Measurements from ENCODE around the gene CXCL14.

CXCL14 gene

GRCh38 chr5:135596157-135596763 lies 17.5 kb upstream of the CXCL14 start:
- DNase-seq (ENCODE audit: low read depth), result no peak

DNA sequence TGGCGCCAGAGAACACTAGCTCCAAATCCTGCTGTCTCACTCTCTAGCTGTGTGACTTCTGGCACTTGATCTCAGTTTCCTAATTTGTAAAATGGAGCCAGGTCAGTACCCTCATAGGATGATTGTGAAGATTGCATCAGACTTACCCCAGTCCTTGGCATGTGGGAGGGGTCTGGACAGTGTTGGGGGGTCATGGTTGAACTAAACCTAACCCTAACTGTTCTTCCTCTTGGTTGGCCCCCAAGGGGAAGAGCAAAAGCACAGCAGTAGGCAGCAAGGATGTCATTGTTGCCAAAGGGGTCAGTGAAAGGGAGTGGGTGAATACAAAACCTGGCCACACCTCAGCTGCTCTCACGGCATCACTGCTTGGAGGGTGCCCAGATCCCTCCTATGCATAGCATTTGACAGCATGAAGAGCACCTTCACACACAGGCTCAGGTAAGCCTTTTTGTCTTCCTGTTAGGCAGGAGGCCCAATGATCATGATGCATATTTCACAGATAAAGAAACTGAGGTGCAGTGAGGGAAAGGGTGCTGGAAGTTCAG lies 15.7 kb upstream of the CXCL14 start:
- DNase-seq (ENCODE audit: low read depth), result no peak

DNA sequence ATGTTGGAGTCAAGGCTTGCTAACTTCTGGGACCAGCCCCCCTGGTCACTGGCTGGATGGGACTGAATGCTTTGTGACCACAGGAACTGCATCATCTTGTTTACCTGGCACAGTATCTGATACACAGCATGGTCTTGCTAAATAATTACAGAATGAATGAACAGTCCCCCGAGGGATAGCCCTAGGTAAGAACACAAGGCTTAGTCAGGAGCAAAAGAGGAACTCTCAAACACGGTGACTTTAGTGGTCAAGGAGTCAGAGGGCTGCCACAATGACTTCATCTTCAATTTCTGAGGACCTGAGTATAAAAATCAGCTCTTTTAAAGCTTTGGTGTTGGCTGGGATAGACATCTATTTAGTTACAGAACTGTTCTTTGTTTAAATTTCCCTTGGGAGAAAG lies 15.1 kb upstream of the CXCL14 start:
- DNase-seq (ENCODE audit: low read depth), result no peak

DNA sequence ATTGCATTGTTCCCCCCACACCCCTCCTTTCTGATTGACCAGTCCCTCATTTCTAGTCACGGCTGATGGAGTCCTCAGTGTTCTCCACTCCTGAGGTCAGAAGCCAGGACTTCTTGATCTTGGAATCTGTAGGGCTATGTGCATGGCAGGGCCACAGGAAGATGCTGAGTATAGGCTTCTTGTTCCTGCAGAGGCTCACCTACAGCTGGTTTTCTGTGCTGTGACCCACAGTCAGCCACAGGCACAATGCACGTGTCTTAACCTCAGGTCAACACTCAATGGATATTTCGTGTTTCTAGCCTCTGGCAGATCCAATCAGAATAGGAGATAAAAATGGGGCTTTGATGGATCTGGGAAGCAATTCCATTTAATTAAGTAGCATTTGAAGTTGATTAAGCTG lies 14.3 kb upstream of the CXCL14 start:
- no peak for DNase-seq (ENCODE audit: low read depth)

- no peak for DNase-seq (ENCODE audit: low read depth)
Observed at GRCh38 chr5:135592312-135593045, 13.7 kb upstream of the CXCL14 start.

DNA sequence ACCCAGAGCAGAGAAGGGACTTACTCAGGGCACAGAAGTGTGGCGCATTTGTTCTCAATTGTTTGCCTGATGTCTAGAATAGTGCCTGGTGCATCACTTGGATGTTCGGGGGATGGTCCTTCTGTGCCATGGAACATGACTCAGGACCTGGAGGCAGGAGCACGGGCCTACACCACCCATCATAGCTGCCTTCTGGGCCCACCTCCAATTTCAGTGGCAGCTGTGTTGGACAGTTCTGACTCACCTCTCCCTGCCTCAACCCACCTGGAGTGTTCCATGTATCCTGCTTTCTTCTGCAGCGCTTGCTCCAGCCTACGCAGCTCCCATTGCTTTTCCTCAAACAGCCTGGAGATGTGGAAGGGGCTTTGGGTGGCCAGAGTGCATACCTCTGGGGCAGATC lies 12.5 kb upstream of the CXCL14 start:
- no peak for DNase-seq (ENCODE audit: low read depth)

DNA sequence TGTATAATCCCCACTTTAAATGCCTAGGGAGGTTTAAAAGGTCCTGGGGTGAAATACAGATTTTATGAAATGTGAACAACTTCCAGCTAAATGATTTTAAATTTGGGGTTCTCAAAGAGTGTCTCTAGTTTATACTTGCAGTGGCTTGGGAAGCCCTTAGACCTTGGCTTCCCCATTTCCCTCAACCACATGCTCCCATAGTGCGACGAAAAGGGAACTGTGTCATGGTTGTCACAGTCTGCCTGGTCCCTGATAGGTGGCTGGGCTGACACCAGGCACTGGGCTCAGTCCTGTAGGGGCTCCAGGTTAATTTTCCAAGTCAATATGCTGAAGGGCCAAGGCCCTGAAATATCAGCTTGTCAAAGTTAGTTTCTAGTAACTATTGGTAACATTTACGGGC lies 10.4 kb upstream of the CXCL14 start:
- DNase-seq (ENCODE audit: low read depth), result no peak

DNA sequence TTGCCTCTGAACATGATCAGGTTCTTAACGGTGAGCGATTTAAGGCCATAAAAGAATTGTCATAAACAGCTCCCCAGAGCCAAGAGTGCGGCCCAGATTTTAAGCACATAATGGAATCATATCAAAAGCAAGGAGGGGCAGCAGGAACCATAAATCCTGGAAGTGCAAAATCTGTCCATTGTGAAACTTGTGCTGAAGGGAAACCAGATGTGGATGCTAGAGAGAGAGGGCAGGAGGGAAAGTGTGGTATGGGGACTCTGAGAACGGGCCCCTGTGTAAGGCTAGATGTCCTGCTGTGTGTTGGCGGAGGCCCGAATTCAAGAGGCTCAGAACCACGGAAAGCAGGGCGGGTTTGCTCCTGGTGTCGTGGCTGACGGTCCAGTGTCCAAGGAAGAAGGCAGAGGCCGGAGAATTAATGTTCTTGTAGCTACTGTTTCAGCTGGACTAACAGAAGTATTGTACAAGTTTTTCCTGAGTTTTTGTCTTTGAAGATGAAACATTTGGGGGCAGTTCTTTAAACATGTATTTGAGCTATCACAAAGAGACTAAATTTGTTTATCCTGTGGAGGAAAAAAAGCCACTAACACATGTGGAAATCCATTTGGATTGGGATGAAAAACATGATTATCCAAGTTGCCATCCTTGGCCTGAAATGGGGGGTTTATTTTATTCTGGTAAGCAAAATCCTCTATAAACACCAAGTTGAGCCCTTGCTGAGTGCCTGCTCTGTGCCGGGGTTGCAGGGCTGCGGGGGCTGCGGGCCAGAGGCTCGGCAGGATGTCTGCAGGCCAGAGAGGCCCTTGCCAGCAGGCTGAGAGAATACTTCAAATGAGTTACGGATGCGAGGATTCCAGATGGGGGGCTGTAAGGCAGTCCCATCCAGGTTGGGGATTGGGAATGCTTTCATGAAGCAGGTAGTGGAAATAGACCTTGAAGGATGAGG lies 9.2 kb upstream of the CXCL14 start:
- DNase-seq (ENCODE audit: low read depth), result no peak

DNA sequence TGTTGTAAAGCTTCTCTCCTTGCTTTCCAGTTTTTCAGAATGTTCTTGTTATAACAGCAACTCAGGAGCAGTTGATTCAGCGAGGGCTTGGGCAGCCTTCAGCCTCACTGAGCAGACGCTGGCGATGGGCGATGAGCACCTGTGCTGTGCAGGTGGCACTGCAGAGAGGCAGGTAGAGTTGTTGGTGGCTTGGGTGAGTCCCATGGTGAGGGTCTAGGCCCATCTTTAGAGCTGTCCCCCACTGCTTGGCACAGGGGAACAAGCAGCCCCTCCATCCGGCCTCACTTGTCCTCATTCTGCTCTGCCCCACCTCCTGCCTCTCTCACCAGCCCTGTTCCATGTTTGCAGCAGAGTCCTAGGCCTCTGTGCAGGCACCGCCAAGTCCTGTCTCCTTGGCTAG lies 6.1 kb upstream of the CXCL14 start:
- no peak for DNase-seq (ENCODE audit: low read depth)

- DNase-seq (ENCODE audit: low read depth), result no peak
Observed at GRCh38 chr5:135584276-135584675, 5.5 kb upstream of the CXCL14 start.

DNA sequence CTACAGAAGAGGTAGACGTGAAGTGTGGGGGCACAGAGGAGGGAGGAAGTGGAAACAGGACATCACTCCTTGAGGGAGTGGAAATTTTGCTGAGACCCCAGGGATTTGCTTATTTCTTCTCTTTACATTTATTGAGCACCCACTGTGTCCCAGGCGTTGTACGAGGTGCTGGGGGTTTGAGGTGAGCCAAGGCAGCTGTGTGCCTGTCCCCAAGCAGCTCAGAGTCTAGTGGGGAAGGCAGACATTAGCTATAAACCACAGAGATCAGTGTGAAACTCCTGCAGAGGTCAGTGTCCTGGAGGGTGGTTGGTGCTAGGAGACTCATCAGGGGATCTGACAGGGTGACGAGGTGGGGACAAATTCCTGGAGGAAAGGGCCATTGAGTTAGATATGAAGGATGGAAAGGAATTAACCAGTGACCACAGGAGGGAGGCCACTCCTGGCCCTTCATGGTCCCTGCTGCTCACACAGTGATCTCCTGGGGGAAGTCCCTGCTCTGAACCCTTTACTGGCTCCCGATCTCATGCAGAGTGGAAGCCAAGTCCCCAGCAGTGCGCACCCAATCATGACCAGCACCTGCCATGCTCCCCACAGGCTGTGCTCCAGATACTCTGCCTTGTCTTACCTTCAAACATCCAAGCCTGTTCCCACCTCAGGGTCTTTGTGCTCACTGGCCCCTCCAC lies 3.4 kb upstream of the CXCL14 start:
- DNase-seq (ENCODE audit: low read depth), result no peak

DNA sequence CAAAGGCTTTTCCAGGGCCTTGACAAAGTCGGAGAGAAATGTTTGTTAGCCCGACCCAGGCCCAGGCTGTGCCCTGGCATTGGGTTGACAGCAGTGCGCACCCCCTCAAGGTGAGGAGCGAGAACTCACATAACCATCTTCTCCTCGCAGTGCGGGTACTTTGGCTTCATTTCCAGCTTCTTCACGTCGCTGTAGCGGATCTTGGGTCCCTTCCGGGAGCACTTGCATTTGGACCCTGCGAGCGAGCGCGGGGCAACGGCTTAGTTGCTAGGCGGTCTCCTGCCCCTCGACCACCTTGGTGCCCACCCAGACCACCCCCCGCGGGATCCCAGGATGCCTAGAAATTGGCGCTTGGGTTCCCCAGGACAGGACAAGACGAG lies 496 bp downstream of the CXCL14 start:
- DNase-seq (ENCODE audit: low read depth), result no peak

GRCh38 chr5:135577421-135577820 lies 1.4 kb downstream of the CXCL14 start:
- DNase-seq (ENCODE audit: low read depth), result no peak

DNA sequence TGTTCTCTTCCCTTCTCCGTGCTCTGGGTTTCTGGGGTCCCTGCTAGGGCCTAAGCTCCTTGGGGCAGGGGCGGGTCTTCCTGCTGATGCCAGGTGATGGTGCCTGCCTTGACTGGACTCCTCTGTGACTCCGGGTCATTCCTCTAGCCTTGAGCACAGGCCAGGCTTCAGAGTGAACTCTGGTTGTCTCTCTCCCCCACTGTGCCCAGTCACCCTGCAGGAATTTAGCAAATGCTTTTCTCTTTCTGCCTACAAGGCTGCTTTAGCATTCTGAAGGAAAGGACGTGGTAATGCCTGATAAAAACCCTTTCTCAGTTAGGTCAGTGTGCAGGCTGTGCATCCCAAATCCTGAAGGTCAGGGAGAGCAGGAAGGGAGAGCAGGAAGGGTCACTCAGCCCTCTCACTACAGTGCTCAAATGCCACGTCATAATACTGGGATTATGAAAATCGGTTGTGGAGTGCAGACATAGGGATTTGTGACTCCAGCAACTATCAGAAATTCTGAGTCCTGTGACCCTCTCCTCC lies 2.7 kb downstream of the CXCL14 start:
- DNase-seq (ENCODE audit: low read depth), result no peak

- DNase-seq (ENCODE audit: low read depth), result no peak
Observed at GRCh38 chr5:135574493-135574892, 4.3 kb downstream of the CXCL14 start.

GRCh38 chr5:135571902-135572301 lies 6.9 kb downstream of the CXCL14 start:
- no peak for DNase-seq (ENCODE audit: low read depth)

DNA sequence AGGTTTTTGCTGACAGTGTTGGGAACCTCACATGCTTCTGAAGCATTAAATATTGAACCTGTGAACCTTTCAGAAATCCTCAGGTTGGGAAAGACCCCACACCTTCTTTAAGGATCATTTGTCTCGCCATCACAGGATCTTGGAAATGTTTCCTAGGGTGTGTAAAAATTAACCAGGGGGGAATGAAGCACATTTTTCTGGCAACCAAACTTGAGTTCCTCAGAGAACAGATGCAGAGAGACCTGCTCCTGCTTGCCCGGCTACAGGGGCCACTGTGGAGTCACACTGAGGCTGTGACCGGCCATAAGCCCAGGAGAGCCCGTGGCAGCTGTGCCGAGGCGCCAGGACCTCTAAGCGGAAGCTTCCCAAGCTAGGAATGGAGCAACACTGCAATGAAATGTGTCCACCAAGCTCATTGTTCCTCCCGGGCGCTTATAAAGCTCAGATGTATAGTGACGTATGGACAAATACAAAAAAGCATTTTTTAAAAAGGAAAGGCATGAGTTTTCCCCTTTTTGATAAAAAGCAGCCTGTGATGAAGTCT lies 7.7 kb downstream of the CXCL14 start:
- DNase-seq (ENCODE audit: low read depth), result no peak

GRCh38 chr5:135570453-135570764 lies 8.4 kb downstream of the CXCL14 start:
- no peak for DNase-seq (ENCODE audit: low read depth)

- DNase-seq (ENCODE audit: low read depth), result no peak
Observed at GRCh38 chr5:135569755-135570452, 8.9 kb downstream of the CXCL14 start.

- no peak for DNase-seq (ENCODE audit: low read depth)
Observed at GRCh38 chr5:135568923-135569360, 9.8 kb downstream of the CXCL14 start.

- no peak for DNase-seq (ENCODE audit: low read depth)
Observed at GRCh38 chr5:135568246-135568645, 10.5 kb downstream of the CXCL14 start.
